CD14-positive monocyte (primary cell): ENCODE results near the gene LRP1B. TPM values are rescaled to one million over a fixed set of nuclear protein-coding genes. Genes with fewer than 3 reads are reported as not detected.

Experiments used
- DNase-seq, 3 donors: peaks; one replicate each; pipeline ENCODE4 v3.0.0-alpha.2; 2011 to 2022
- H2AFZ ChIP-seq: 2 replicates; pipeline ENCODE4 v1.6.0; 2012; ENCODE audit warnings: mild to moderate bottlenecking, low read depth, low read length, inconsistent platforms; ENCODE audit not compliant: insufficient read depth, poor library complexity, severe bottlenecking
- H3K27ac ChIP-seq, 2 donors: 1 replicate in 1 of 2; 2 replicates in 1 of 2; pipeline ENCODE4 v1.5.1; 2012 to 2013; ENCODE audit warnings: low read length in 2 of 2, control low read depth in 1 of 2, inconsistent platforms in 1 of 2, low read depth in 1 of 2, mild to moderate bottlenecking in 1 of 2
- H3K27me3 ChIP-seq, 2 donors: one replicate each; pipeline versions ENCODE4 v1.6.0 to v1.6.1; 2011 to 2013; ENCODE audit warnings: low read length in 2 of 2; ENCODE audit not compliant: control insufficient read depth in 2 of 2, insufficient read depth in 2 of 2
- H3K36me3 ChIP-seq, 2 donors: replicated peaks in 1 of 2; 1 replicate in 1 of 2; 2 replicates in 1 of 2; pipeline versions ENCODE4 v1.5.1 to v1.6.1; 2012 to 2013; ENCODE audit warnings: low read length in 2 of 2, control low read depth in 1 of 2, inconsistent platforms in 1 of 2, mild to moderate bottlenecking in 1 of 2; ENCODE audit not compliant: insufficient read depth in 2 of 2, control insufficient read depth in 1 of 2
- H3K4me1 ChIP-seq, 2 donors: 1 replicate in 1 of 2; 2 replicates in 1 of 2; pipeline versions ENCODE4 v1.5.1 to v1.6.1; 2012 to 2013; ENCODE audit warnings: low read length in 2 of 2, control low read depth in 1 of 2, inconsistent platforms in 1 of 2, mild to moderate bottlenecking in 1 of 2, moderate library complexity in 1 of 2; ENCODE audit not compliant: insufficient read depth in 2 of 2, control insufficient read depth in 1 of 2
- H3K4me2 ChIP-seq: replicated peaks from 2 replicates; pipeline ENCODE3; 2012; ENCODE audit warnings: low read length, moderate library complexity, mild to moderate bottlenecking; ENCODE audit not compliant: poor library complexity, severe bottlenecking; ENCODE audit errors: extremely low read depth
- H3K4me3 ChIP-seq, 3 experiments: fragments of 200-600 bp in 1 of 3; sonication (generic) in 1 of 3; replicated peaks in 1 of 3; 1 replicate in 2 of 3; 2 replicates in 1 of 3; pipeline ENCODE4 v1.5.1; 2011 to 2013; ENCODE audit warnings: low read length in 3 of 3, mild to moderate bottlenecking in 3 of 3, control low read depth in 2 of 3, low read depth in 2 of 3, inconsistent platforms in 1 of 3, moderate library complexity in 1 of 3
- H3K79me2 ChIP-seq: 2 replicates; pipeline ENCODE4 v1.6.0; 2012; ENCODE audit warnings: mild to moderate bottlenecking, control low read depth, inconsistent platforms, low read length, moderate library complexity; ENCODE audit not compliant: insufficient read depth
- H3K9ac ChIP-seq: 2 replicates; pipeline ENCODE4 v1.6.0; 2017; ENCODE audit warnings: low read length, mild to moderate bottlenecking; ENCODE audit not compliant: insufficient read depth, poor library complexity, severe bottlenecking
- H3K9me3 ChIP-seq, 2 donors: replicated peaks in 1 of 2; 1 replicate in 1 of 2; 2 replicates in 1 of 2; pipeline versions ENCODE4 v1.5.1 to v1.6.1; 2012 to 2013; ENCODE audit warnings: low read length in 2 of 2, control low read depth in 1 of 2; ENCODE audit not compliant: control insufficient read depth in 1 of 2, insufficient read depth in 1 of 2
- H4K20me1 ChIP-seq: 2 replicates; pipeline ENCODE4 v1.6.0; 2012; ENCODE audit warnings: mild to moderate bottlenecking, low read length, control low read depth, moderate library complexity; ENCODE audit not compliant: insufficient read depth
- H3K27ac Mint-ChIP-seq, 7 donors: one replicate each; pipeline ENCODE4 v1.8.0; 2020; ENCODE audit warnings: mild to moderate bottlenecking in 7 of 7, mixed read lengths in 7 of 7, moderate library complexity in 6 of 7, inconsistent platforms in 2 of 7
- H3K27me3 Mint-ChIP-seq, 3 donors: one replicate each; pipeline ENCODE4 v1.8.0; 2021 to 2022; ENCODE audit warnings: low read depth in 3 of 3, mild to moderate bottlenecking in 3 of 3, mixed read lengths in 3 of 3, moderate library complexity in 3 of 3, inconsistent platforms in 1 of 3
- H3K36me3 Mint-ChIP-seq, 2 donors: one replicate each; pipeline ENCODE4 v1.8.0; 2020; ENCODE audit warnings: mixed read lengths in 2 of 2, inconsistent platforms in 1 of 2, mild to moderate bottlenecking in 1 of 2
- H3K4me1 Mint-ChIP-seq: one replicate; pipeline ENCODE4 v1.8.0; 2020; ENCODE audit warnings: mild to moderate bottlenecking, mixed read lengths
- H3K4me3 Mint-ChIP-seq, 2 donors: one replicate each; pipeline ENCODE4 v1.8.0; 2020; ENCODE audit warnings: mild to moderate bottlenecking in 2 of 2, mixed read lengths in 2 of 2, moderate library complexity in 1 of 2
- H3K9me3 Mint-ChIP-seq, 7 donors: one replicate each; pipeline ENCODE4 v1.8.0; 2020 to 2022; ENCODE audit warnings: mixed read lengths in 7 of 7, mild to moderate bottlenecking in 6 of 7, moderate library complexity in 6 of 7, inconsistent platforms in 2 of 7
- CTCF ChIP-seq: fragments of 200-600 bp; IDR thresholded peaks from one replicate; pipeline ENCODE4 v1.8.0; 2022; ENCODE audit warnings: antibody characterized with exemption, mild to moderate bottlenecking
- WGBS: methylation state at CpG from one replicate; pipeline ENCODE4 v1.1.5; 2013; ENCODE audit warnings: missing lambda C conversion rate; ENCODE audit not compliant: insufficient coverage; 5-methylcytosine and 5-hydroxymethylcytosine counted together
- intact Hi-C, 2 donors: fragments of 100-400 bp; cut with micrococcal nuclease; formaldehyde crosslinking; loops; one replicate each; pipeline versions ENCODE4 v1.15.0 to v1.15.1; 2023
- polyA plus RNA-seq, 3 donors: library from polyadenylated mRNA; depleted of rRNA in 1 of 3; unstranded in 2 of 3; stranded (reverse) in 1 of 3; fragments of 300-500 nt in 2 of 3; fragments of >200 nt in 1 of 3; fragmentation: Illumina TruSeq in 2 of 3; gene quantifications; 1 replicate in 2 of 3; 2 replicates in 1 of 3; pipeline ENCODE4 v1.2.3, GENCODE V29; 2012 to 2021

The LRP1B gene
- polyA plus RNA-seq, 3 donors = not detected

- Mint-ChIP-seq H3K36me3 (no peaks in the 10 kb centered on the region), H3K4me3 (no peak overlapping the region), H3K9me3 (no peaks in the 10 kb centered on the region), H3K27me3 (no peaks in the 10 kb centered on the region), H3K27ac (no peak overlapping the region), H3K4me1 (no peaks in the 10 kb centered on the region)
- Histone ChIP-seq H3K27ac (no peak overlapping the region), H3K4me3 (no peak overlapping the region), H3K36me3 (no peaks in the 10 kb centered on the region), H3K4me2 (no peak overlapping the region), H4K20me1 (no peaks in the 10 kb centered on the region), H3K79me2 (no peaks in the 10 kb centered on the region), H3K9me3 (no peaks in the 10 kb centered on the region), H3K4me1 (no peaks in the 10 kb centered on the region), H2AFZ (no peak overlapping the region), H3K27me3 (no peaks in the 10 kb centered on the region), H3K9ac (no peak overlapping the region)
- DNase-seq = no peak
- TF ChIP-seq CTCF = no peak
- intact Hi-C loops = no loop called here
- 100% methylated on average over 1 of the region's 2 CpGs for whole genome bisulfite sequencing
These were observed 1275.3 kb downstream of the LRP1B start for GRCh38 chr2:140855471-140855870.

- no peaks in the 10 kb centered on the region for H4K20me1 ChIP-seq
- no peak overlapping the region for H3K27ac Mint-ChIP-seq
- H3K36me3 Mint-ChIP-seq = no peaks in the 10 kb centered on the region
- no peaks in the 10 kb centered on the region for H3K79me2 ChIP-seq
- no peak overlapping the region for H2AFZ ChIP-seq
- H3K27me3 Mint-ChIP-seq = no peaks in the 10 kb centered on the region
- H3K9ac ChIP-seq = no peak overlapping the region
- intact Hi-C loops = no loop called here
- no peaks in the 10 kb centered on the region for H3K4me1 Mint-ChIP-seq
- WGBS = 71% methylated on average over 1 of the region's 4 CpGs
- no peaks in the 10 kb centered on the region for H3K27me3 ChIP-seq
- H3K4me2 ChIP-seq = no peak overlapping the region
- no peak for TF ChIP-seq CTCF
- peaks cover 0 to 3% of the 10 kb centered on the region in 2 donors for H3K9me3 ChIP-seq
- H3K9me3 Mint-ChIP-seq = peaks cover 0 to 4% (median 0%) of the 10 kb centered on the region in 7 donors
- H3K4me1 ChIP-seq = no peaks in the 10 kb centered on the region
- H3K27ac ChIP-seq = no peak overlapping the region
- no peaks in the 10 kb centered on the region for H3K36me3 ChIP-seq
- no peak overlapping the region for H3K4me3 ChIP-seq
- DNase-seq = no peak
- H3K4me3 Mint-ChIP-seq = no peak overlapping the region
These were observed 1279.4 kb downstream of the LRP1B start for GRCh38 chr2:140851258-140851981.
